Stimulated activated CD8-positive, alpha-beta memory T cell treated with anti-CD3 and anti-CD28 coated beads, Interleukin-15, amount 100 ng/mL, for 24 hours (primary cell): ENCODE results near the gene SPOCK2.

ENCODE experiments used
- DNase-seq: peaks from one replicate; pipeline ENCODE4 v3.0.0-alpha.2; 2020; ENCODE audit warnings: low read depth

SPOCK2 gene

GRCh38 chr10:72027498-72027897 lies 60.9 kb downstream of the SPOCK2 start:
- DNase-seq = no peak

GRCh38 chr10:72026278-72027111 lies 61.9 kb downstream of the SPOCK2 start:
- no peak for DNase-seq

- no peak for DNase-seq
Measured at GRCh38 chr10:72025832-72026231, 62.5 kb downstream of the SPOCK2 start.

GRCh38 chr10:72025400-72025799 lies 63.0 kb downstream of the SPOCK2 start:
- DNase-seq = no peak

GRCh38 chr10:72024596-72024995 lies 63.8 kb downstream of the SPOCK2 start:
- DNase-seq = no peak

- no peak for DNase-seq
Measured at GRCh38 chr10:72022228-72022627, 66.1 kb downstream of the SPOCK2 start.

- DNase-seq = no peak
Measured at GRCh38 chr10:72020914-72021809, 67.2 kb downstream of the SPOCK2 start.

GRCh38 chr10:72019085-72019876 lies 69.1 kb downstream of the SPOCK2 start:
- no peak for DNase-seq

GRCh38 chr10:72016608-72017300 lies 71.6 kb downstream of the SPOCK2 start:
- DNase-seq = no peak

- no peak for DNase-seq
Measured at GRCh38 chr10:72015841-72016240, 72.5 kb downstream of the SPOCK2 start.

- no peak for DNase-seq
Measured at GRCh38 chr10:72014785-72015480, 73.4 kb downstream of the SPOCK2 start.

GRCh38 chr10:72014197-72014596 lies 74.2 kb downstream of the SPOCK2 start:
- DNase-seq = no peak

- no peak for DNase-seq
Measured at GRCh38 chr10:72013202-72013945, 75.0 kb downstream of the SPOCK2 start.

GRCh38 chr10:72012796-72013195 lies 75.6 kb downstream of the SPOCK2 start:
- DNase-seq = no peak

GRCh38 chr10:72011976-72012512 lies 76.3 kb downstream of the SPOCK2 start:
- no peak for DNase-seq

GRCh38 chr10:72011468-72011867 lies 76.9 kb downstream of the SPOCK2 start:
- DNase-seq = no peak

- no peak for DNase-seq
Measured at GRCh38 chr10:72011016-72011415, 77.3 kb downstream of the SPOCK2 start.

GRCh38 chr10:72010234-72010973 lies 77.9 kb downstream of the SPOCK2 start:
- DNase-seq = no peak

GRCh38 chr10:72009425-72010081 lies 78.8 kb downstream of the SPOCK2 start:
- DNase-seq = no peak
